HG03196 (cell line): Measurements from ENCODE around the gene AUTS2.

Source experiments
- ATAC-seq: cut with Tn5 transposase; IDR thresholded peaks from one replicate; pipeline ENCODE4 v1.9.1; 2021; ENCODE audit not compliant: unreplicated experiment

AUTS2 gene

DNA sequence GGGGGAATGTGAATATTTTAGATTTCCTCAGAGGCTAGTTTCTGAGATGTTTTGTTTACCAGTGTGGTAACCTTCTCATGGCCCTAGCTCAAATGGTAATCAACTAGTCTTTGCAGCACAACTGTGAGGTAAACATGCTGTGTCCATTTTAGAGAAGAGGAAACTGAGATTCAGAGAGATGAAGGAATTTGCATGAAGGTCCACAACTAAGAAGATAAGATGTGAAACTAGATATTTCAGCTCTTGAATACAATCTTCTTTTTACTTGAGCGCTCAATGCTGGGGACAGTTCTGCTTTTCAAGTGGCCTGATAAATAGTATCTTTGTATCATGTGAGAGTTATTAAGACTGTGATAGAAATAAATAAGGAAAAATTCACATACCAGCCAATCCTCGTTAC lies 245.4 kb downstream of the AUTS2 start:
- ATAC-seq = no peak

DNA sequence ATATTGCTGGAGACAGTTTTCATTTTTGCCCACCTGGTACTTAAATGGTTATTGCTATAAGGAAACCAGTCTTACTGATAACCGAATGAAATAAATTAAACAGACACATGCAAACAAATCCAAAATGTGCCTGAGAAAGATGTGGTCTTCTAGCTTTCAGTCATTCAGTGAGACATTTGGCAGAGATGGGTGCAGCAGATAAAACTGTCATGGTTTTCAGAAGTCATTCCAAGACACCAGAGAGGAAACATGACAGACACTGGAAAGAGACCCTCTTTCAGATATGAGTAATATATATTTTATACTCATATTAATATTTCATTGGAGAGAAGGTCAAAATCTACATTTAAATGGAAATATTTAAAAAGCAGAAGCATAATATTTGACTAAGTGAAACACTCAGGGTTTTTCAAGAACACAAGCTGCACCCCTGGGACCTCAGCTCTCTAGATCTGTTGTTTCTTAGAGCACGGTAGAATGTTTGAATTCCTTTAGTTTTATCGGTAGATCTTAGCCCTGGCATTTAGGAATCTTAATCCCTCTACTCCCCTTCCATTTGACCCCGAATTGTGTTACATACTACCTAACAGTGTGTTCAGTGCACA lies 246.1 kb downstream of the AUTS2 start:
- no peak for ATAC-seq

DNA sequence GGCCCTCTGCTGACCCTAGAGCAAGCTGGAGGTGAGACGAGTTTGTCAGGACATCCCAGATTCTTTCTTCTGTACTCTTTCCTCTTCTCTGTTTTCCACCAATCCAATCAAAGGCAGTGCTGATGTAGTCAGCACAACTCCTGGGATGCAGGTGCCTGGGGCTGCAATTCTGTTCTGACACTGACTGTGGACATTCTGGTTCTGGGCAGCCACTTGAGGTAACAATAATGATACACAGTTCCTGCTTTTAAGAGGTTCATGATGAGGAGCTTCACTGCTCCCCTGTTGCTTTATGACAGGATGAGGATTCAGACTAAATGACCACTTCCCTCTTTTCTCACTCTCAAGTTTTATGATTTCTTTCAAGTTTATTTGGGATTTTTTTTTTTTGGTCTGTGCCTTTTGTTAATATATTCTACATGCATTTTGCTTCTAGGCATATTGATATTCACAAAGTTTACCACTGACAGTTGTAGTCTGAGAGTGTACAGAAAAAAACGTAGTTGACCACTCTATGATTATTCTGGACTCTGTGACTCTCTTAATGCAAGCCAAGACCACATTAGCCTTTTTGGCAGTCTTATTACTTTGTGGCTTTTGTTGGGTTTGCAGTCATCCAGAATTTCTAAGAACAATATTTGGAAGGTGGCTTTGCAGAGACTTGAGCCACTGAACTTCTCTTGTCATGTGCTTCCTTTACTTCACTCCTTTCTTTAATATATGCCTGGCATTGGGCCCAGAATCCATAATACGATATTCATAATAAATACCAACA lies 247.6 kb downstream of the AUTS2 start:
- no peak for ATAC-seq

DNA sequence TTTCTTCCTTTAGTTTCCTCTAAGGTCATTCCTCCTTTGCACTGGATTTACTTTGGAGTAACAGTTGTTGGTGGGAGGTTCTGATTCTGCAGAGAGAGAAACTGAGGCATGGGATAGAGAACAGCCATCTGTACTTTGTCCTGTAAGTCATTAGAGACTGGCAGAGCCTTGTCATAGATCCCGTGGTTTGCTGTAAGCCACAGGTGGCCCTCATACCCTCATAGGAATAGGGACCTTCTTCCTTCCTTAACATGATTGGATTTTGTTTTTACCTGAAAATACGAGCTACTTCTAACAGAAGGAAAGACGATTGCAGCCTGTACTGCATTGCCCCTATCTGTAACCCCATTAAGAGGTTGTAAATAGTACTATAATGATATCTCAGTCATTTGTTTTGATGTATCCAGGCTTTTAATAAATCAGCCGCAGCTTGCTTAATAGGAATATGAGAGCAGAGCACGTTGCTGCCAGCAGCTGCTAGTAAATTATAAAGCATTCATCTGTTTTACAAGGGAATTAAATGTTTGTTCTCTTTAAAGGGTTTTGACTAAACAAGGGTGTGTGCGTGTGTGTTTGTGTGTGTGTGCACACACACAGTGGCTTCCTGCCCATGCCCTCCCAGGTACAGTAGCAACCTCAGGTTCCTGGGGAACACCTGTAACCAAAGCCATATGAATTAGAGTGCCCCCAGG lies 249.8 kb downstream of the AUTS2 start:
- ATAC-seq = no peak

DNA sequence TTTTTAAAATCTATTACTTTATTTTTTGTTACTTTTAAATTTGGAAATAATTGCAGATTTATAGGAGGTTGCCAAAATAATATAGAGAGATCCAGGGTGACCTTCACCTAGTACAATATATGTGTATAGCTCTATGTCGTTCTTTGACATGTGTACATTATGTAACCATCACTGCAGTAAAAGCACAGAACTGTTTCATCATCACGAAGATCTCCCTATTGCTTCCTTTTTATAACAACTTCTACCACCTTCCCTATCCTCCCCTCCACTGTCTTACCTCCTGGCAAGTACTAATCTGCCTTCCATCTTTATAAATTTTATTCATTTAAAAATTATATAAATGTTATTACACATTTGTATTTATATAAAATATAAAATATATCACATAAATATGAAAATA lies 251.0 kb downstream of the AUTS2 start:
- no peak for ATAC-seq

DNA sequence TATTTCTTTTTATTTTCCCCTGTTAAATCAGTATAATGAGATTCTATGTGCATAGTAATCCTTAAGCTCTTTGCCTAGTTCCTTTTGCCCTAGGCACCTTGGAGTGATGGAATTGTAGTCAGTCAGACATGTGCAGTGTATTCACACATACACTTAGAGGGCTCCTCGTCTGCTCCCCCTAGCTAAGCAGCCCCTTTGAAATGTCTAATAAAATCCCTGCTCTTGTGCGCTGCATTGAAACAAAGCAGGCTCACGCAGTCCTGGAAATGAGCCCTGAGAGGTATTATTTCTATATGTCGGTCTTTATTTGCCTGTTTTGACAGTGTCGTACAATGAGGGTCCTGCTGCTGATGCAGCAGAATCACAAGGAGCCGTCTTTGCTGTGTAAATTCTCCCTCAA lies 258.7 kb downstream of the AUTS2 start:
- ATAC-seq = no peak

DNA sequence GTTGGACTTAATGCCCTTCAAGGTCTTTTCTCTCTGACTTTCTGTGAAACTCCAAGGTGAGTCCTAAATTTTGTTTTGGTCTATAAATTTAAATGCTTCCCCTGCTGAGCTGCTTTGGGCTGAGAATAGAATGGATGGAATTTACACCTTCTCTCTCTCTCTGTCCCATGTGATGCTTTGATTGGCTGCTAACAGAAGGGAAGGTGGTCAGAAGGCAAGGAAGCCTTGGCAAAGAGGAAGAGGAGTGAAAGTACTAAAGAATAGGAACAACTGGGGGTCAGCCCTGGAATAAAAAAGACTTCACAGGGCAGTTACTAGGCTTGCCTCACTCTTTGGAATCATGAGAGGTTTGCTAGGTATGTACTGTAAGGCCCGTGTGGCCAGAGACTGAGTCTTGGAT lies 260.2 kb downstream of the AUTS2 start:
- no peak for ATAC-seq

DNA sequence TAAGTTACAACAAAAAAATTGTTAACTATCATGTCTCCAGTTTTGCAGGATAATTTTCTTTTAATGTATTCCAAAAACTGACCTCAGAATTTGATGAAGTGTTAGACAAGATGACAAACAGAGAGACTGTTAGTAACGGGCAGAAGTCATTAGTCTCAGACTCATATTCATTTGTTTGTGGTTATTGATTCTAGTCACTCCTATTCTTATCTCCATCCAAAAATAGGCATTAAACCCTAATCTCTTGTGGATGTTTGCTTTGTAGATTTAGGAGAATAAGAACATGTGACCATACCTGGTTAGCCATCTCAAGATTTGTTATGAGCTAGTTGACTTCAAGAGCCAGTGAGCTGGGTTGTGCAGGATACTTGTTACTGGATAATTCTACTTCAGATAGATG lies 261.1 kb downstream of the AUTS2 start:
- no peak for ATAC-seq

DNA sequence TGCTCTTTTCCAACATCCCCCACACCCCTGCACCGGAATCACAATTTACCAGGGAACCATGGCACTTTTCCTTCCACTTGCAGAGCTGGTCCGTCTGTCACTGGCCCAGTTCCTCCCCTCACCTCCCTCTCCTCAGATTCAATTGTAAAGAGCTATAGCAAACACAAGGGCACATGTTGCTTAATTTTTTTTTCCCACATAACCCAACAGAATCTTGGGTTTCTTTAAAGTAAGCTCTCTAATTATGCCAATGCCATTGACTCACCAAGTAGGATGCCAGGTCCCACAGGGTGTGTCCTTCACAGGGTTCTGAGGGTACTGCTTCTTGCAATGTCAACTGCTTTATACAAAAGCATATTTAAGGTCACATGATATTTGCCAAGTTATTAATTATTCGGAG lies 262.2 kb downstream of the AUTS2 start:
- no peak for ATAC-seq

DNA sequence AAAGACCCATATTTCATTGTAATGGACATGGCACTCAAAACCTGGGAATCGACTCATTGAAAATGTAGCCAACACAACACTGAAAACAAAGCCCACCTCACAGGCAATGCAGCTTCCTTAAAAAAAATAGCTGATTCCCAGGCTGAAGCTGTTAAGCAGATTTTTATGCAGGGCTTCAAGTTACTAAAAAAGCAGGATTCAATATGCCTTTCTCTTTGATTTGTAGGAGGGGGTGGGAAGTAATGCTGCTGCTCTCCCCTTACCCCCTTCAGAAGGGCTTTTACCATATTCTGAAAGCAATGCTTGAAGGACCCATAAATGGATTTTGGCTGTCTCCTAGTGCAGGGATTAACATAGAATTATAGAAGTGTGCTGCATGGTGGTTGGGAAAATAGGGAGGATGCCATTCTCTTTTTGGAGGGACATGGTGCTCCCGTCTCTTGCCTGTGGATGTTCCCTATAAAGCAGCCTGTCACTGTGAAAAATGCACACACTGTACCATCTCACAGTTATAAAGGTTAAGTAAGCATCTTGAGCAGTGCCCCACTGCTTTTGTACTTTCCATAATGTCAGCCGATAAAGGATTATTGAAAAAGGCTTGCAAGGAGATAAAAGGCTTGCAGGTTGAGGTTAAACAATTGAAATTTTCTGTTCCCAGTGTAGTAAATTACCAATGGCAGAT lies 262.8 kb downstream of the AUTS2 start:
- ATAC-seq = no peak

DNA sequence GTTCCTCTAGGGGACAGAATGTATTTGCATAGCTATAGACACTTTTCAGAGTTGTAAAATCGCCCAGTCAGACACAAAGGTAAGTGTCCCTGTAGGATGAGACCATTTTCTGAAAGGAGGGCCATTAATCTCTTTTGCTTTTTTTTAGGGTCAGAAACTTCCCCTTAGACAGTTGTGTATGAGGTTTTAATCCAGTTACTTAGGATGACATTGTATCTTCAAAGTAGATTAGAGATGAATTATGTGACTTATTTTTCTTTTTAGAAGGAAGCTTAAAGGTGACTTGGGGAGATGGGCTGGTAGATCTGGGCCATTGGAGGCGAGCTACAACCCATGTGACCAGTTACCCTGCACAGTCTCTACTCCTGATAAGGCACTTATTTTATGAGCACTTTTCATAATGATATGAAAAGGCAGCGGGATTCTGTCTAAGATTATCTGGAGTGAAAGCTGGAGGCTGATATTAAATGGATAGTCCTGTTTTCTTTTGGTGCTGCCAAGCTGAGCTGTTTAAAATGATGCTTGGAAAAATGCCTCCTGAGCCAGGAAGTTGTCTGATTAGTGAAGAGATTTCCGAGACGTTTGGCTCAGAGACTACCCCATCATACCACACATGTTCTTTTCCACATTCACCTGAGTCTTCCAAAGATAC lies 264.3 kb downstream of the AUTS2 start:
- ATAC-seq = no peak

DNA sequence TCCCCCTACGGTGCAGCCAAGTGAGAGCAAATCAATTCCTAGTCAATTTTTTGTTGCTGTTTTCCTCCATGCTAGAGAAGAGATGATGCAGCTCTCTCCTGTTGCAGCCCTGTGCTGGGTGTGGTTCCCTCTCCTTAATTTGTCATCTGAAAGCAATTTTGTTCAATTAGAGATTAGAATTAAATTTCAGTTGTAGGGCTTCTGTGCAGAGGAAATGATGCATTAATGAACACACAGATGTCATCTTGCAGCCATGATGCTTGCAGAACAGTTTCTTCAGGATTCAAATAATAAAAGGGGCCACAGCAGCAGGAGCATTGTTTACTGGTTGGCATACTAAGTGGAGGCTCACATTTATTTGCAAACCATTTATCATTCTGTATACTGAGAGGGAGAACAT lies 266.0 kb downstream of the AUTS2 start:
- ATAC-seq = no peak

DNA sequence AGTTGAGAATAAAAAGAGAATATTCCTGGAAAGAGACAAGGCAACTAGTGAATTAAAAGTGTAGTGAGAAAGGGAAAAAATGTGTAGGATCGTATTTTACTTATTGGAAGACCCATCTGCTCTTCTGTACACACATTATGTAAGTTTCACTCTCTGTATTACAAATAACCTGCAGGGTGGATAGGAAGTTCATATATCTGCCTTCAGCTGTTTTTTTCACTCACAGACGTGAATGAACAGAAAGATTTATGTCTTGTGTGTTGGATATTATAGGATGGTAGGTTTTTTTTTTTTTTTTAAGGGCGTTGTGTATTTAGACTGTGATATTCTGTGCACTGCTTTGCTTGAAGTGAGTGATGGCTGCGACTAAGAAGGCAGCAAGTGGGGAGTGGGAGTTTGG lies 266.5 kb downstream of the AUTS2 start:
- ATAC-seq = no peak

DNA sequence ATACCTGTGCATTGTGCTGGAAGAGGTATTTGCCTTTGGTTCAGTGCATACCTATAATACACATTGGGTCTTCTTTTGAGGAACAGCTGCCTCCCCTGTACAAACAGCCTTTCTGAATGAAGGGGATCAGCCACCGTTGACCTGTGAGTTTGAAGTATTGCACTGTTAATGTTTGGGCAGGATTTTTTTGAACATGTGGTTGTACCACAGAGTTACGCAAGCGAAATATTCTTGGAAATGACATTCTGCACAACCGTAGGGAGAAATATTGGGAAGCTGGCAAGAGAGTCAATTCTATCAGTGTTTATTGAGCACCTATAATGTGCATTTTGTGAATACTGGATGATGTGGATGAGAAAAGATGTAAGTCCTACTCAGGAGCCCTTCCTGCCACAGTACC lies 270.6 kb downstream of the AUTS2 start:
- no peak for ATAC-seq

DNA sequence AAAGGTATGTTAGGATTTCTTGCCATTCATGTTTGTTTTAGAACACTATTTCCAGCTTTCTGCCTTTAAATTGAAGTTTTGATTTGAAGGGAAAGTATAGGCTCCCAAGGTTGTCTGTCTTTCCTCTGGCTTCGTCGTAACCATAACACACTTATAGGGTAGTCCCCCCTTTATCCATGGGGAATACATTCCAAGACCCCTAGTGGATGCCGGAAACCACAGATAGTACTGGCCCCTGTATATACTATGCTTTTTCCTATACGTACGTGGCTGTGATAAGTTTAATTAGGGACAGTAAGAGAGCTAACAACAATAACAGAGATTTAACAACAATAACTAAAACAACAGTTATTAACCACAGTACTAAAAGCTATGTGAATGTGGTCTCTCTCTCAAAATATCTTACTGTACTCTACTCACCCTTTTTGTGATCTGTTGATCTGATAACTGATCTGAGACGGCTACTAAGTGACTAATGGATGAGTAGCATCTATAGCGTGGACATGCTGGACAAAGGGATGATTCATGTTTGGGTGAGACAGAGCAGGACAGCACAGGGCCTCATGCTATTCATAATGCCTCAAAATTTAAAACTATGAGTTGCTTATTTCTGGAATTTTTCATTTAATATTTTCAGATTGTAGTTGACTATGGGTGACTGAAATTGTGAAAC lies 273.1 kb downstream of the AUTS2 start:
- no peak for ATAC-seq

DNA sequence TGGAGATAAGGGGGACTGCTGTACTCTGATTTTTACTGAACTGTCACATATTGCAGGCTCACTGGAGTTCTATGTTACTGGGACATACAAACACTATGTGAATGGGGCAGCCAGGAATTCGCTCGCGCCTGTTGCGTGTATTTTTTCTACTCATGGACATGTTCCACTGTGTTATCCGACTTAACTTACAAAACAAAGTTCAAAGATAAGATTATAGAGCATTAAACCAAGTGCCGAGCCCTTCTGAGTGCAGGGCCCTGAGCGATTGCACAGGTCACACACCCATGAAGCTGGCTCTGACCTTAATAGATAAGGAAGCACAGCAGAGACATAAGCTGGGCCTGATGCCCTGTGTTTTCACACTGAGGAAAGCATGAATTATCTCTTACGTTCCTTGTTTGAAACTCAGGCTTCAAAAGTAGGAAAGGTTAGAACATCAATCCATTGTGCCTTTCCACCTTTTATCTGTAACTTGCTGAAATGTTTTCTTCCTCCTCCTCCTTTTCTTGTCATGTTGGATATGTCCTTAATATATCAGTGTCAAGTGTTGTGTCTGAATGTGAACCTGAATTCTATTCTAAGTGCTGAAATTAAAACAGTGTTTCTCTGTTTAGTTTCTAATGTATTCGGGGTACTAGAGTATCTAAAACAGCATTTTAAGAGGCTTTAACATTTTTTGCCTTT lies 273.8 kb downstream of the AUTS2 start:
- no peak for ATAC-seq

DNA sequence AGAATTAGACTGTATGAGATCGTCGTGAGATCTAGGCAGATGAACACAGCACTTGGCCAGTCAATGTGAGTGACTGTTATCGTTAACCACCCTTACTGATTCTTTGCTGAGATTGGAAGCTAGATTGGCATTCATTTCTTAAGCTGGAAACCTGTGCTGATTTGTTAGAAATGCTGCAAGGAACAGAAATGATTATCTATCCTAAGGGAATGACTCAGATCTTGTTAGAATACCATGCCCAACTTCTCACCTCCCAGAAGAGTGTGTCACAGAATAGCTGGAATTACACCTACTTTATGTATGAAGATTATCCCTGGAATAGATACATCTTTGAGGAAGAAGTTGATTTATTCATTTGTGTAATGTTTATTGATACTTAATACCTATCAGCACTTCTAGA lies 275.2 kb downstream of the AUTS2 start:
- ATAC-seq = no peak

DNA sequence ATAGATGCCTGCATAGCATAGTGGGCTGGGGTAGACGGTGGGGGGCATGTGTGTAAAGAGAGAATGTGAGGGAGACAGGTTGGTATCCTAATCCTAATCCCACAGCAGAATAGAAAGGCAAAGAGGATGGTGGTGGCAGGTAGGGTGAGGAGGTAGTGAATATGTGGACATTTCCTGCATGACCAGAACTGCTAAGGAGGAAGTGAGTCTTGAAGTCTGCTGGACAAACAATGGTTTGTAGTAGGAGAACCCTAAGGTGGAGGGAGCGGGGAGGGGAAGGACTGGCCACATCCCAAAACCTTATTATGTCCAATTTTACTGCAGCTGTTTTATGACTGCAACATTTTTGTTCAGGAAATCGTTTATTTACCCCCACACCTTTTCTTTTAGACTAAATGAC lies 279.7 kb downstream of the AUTS2 start:
- no peak for ATAC-seq

DNA sequence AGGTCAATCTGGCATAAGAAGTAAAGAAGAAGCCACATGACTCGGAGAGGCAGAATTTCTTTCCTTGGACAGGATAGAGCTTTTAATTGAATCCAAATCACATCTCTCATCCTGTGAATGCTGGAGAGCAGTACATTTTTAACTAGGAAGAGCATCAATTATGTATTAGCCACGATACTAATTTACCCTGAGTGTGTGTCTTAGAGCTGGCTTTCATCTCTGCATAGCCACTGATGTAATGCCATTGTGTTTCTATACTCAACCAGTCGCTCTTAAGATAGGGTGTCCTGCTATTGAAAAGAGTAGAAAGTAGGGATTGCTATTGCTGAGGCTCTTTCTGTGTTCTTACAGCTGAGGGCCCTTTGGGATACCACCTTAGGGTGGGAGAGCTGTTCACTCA lies 280.3 kb downstream of the AUTS2 start:
- ATAC-seq = no peak

DNA sequence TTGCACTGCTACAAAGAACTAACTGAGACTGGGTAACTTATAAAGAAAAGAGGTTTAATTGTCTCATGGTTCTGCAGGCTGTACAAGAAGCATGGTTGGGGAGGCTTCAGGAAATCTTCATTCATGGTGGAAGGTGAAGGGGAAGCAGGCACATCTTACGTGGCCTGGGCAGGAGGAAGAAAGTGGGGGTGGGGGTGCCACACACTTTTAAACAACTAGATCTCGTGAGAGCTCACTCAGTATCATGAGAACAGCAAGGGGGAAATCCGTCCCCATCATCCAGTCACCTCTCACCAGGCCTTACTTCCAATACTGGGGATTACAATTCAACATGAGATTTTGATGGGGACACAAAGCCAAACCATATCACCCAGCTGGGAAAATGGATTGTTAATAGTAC lies 281.7 kb downstream of the AUTS2 start:
- no peak for ATAC-seq
